T-helper 22 cell (primary cell): ENCODE measurements around the gene KLF17.
"Not testable (repeated sequence)": the region's sequence is repeated elsewhere in the genome, so short reads cannot be mapped to it uniquely, and the experiment has no call there.

Experiments used
- DNase-seq: peaks from one replicate; pipeline ENCODE4 v3.0.0-alpha.2; 2020; ENCODE audit warnings: low read depth

KLF17 gene

GRCh38 chr1:44110916-44111315 lies 7.7 kb upstream of the KLF17 start:
- no peak for DNase-seq

DNA sequence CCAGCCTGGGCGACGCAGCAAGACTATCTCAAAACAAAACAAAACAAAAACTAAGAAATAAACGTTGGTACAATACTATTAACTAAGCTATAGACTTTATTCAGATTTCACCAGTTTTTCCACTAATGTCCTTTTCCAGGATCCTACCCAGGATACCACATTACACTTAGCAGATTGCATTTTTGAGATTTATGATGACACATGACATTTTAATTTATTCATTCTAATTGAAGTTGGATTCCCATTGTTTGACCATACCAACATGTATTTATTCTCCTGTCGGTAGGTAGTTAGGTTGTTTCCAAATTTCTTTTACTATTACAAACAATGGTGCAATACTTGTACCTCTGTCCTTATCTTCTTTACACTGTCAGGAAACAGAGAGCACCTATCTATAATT lies 6.8 kb upstream of the KLF17 start:
- DNase-seq: no peak

GRCh38 chr1:44112486-44112885 lies 6.1 kb upstream of the KLF17 start:
- DNase-seq: no peak

DNA sequence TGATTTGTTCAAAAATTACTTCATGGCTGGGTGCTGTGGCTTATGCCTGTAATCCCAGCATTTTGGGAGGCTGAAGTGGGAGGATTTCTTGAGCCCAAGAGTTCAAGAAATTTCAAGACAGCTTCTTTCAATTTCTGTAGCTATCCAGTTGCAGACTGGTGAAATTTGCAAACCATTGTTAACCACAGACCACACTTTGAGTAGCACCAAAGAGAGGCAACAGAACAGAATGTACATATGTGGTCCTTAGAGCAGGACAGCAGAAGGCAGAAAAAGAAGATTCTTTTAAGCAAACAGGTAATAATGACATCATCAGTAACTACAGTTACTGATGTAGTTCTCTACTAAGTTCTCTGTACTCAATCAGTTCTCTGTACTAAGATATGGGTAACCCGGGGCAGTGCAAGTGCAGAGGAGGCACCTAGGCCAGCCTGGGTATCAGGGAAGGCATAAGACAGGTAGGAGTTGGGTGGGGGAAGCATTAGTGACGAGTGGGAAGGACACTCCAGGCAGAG lies 5.5 kb upstream of the KLF17 start:
- no peak for DNase-seq

GRCh38 chr1:44114098-44114497 lies 4.5 kb upstream of the KLF17 start:
- no peak for DNase-seq

DNA sequence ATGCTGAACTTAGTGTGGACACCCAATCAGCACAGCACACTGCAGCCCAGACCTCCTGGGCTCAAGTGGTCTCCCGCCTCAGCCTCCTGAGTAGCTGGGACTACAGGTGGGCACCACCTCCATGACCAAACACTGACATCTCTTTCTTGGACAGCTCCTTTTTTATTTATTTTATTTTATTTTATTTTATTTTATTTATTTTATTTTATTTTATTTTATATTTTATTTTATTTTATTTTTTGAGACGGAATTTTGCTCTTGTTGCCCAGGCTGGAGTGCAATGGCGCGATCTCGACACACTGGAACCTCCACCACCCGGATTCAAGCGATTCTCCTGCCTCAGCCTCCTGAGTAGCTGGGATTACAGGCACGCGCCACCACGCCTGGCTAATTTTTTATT lies 1.3 kb upstream of the KLF17 start:
- not testable (repeated sequence) for DNase-seq

- DNase-seq: no peak
Measured at GRCh38 chr1:44119525-44119924, 904 bp downstream of the KLF17 start.

DNA sequence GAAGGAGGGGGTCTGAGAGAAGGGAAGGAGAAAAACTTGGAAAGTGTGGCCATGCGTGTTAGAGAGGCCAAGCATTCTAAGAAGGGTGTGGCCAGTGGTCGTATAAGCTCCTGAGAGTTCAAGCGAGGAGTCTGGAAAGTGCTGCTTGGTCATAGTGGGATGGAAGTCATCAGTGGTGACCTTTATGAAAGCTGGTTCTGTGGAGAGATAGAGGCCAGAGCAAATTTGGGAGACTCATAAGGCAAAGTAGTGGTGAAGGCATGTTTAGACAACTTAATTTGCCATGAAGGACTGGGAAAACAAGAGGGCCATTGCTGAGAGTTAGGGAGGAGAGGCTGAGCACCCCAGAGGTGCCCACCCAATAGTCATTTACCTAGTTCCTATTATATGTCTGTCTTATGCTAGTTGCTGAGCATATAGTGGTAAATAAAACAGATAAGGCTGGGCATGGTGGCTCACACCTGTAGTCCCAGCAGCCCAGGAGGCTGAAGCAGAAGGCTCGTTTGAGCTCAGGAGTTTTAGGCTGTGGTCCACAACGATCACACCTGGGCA lies 1.9 kb downstream of the KLF17 start:
- no peak for DNase-seq

DNA sequence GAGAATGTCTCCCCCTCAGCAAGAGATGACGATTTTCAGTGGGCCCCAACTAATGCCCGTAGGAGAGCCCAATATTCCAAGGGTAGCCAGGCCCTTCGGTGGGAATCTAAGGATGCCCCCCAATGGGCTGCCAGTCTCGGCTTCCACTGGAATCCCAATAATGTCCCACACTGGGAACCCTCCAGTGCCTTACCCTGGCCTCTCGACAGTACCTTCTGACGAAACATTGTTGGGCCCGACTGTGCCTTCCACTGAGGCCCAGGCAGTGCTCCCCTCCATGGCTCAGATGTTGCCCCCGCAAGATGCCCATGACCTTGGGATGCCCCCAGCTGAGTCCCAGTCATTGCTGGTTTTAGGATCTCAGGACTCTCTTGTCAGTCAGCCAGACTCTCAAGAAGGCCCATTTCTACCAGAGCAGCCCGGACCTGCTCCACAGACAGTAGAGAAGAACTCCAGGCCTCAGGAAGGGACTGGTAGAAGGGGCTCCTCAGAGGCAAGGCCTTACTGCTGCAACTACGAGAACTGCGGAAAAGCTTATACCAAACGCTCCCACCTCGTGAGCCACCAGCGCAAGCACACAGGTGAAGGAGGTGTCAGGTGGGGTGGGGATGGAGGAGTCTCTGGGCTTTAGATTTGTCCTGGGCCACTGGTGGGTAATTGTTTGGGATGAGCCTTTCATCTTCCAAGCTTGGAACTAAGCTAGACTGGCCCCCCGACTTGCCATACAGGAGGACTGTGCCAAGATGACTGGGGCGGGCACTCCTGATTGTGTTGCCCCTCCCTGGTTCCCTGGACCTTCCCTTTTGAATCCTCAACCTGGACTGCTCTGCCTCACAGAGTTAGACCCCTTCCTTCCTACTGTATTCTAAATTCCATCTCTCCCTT lies 11.2 kb downstream of the KLF17 start:
- DNase-seq: no peak

DNA sequence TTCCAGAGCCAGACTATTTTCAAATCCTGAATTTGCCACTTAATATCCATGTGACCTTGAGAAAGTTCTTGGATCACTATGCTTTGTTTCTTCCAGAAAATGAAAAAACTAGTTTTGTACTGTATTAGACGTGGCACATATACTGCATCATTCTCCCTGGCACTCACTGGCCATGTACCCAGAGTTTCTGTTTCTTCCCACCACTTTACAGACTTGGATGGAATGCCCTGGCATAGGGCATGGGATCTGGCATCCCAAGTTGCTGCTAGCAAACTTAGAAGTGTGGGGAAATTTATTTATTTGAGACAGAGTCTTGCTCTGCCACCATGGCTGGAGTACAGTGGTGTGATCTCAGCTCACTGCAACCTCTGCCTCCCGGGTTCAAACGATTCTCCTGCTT lies 12.8 kb downstream of the KLF17 start:
- no peak for DNase-seq

- DNase-seq: no peak
Measured at GRCh38 chr1:44134071-44134920, 15.7 kb downstream of the KLF17 start.

GRCh38 chr1:44135886-44136285 lies 17.3 kb downstream of the KLF17 start:
- no peak for DNase-seq

- no peak for DNase-seq
Measured at GRCh38 chr1:44138239-44138638, 19.6 kb downstream of the KLF17 start.

GRCh38 chr1:44139565-44139964 lies 20.9 kb downstream of the KLF17 start:
- DNase-seq: not testable (repeated sequence)

GRCh38 chr1:44141531-44141930 lies 22.9 kb downstream of the KLF17 start, which contains the start of gene KLF18:
KLF18 (minus strand) TSS chr1:44141631; CDS start chr1:44141631, 0 bp downstream.
- no peak for DNase-seq

GRCh38 chr1:44144962-44145756 lies 26.5 kb downstream of the KLF17 start:
- no peak for DNase-seq

DNA sequence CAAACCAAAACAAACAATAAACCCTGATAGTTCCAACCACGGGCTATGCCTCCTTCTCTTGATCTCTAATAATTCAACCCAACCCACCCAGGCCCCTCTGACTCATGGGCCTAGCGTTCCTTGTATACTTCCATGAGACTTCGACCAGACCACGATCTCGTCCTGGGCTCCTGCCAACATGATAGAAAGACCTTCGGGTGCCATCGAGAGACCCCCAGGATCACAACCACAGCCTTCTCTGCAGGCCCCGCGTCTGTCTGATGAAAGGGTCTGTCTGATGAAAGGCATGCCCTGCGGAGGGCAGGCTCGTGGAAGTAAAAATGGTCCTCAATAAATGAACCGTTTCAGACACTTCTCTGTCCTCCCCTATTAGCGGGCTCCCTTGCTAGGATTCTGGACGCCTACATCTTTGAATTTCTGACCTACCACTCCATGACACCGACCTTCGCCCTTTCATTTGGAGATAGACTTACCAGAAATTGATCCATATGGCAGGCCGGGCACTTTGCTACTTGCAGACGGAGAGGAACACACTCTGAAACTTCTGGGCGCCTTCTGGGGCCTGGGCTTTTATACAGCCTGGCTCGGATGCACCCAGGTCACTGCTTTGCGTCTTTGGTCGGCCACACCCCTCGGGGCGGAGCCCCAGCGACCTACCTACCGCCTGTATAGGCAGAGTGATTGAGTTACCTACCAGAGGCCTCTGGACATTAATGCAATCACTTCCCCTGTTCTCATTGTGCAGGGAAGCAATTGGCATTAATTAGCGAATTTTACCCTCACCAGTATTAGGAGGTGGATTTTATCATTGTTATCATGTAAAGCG lies 28.1 kb downstream of the KLF17 start:
- no peak for DNase-seq

DNA sequence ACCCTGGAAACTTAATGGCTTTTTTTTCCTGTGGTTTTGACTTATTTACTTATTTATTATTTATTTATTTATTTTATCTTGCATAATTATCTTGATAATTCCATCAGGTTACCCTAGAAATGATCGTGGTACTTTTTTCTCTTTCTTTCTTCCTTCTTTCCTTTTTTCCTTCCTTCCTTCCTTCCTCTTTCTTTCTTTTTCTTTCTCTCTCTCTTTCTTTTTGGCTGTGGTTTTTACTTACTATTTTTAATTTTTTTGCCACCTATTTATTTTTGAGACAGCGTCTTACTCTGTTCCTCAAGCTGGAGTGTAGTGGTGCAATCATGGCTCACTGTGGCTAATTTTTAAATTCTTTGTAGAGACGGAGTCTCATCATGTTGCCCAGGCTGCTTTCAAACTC lies 29.0 kb downstream of the KLF17 start:
- no peak for DNase-seq

GRCh38 chr1:44151332-44151731 lies 32.7 kb downstream of the KLF17 start:
- no peak for DNase-seq

- no peak for DNase-seq
Measured at GRCh38 chr1:44151808-44152207, 33.2 kb downstream of the KLF17 start.

DNA sequence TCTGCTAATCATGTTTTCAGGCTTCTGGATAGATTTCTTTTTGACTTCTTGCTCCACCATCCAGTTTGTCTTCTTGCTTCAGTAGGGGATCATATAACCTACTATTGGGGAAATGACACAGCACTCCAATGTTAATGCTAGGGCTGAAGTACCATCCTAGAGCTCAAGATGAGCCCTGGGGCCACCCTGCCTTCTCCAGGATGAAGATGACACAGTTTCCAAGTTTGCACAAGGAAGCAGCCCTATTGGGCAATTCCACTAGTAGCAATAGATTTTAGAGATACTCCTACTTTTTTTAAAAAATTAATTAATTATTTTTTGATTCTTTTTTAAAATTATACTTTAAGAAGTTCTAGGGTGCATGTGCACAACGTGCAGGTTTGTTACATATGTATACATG lies 34.1 kb downstream of the KLF17 start:
- DNase-seq: no peak
